WTC11 (cell line): ENCODE results near the gene MIPOL1. TPM values are rescaled to one million over a fixed set of nuclear protein-coding genes. Genes with fewer than 3 reads are reported as not detected.

ENCODE experiments used
- ATAC-seq: fragments of 200-7000 bp; cut with Tn5 transposase; 2 replicates; pipeline ENCODE4 v1.10.0; 2021; ENCODE audit warnings: mild to moderate bottlenecking, moderate library complexity
- CTCF ChIA-PET: fragments of 300-600 bp; sonication (Branson Sonifier 250); formaldehyde crosslinking; loops from one replicate; lab custom pipeline; 2021; ENCODE audit warnings: antibody characterized with exemption; lab: Charles Lee
- POLR2A ChIA-PET: fragments of 350-600 bp; sonication (Branson Sonifier 250); formaldehyde crosslinking; loops from one replicate; lab custom pipeline; 2021; ENCODE audit warnings: antibody characterized with exemption; lab: Charles Lee
- DNase-seq: peaks from one replicate; pipeline ENCODE4 v3.0.0; 2021; ENCODE audit warnings: low spot score
- H3K27ac Mint-ChIP-seq: 2 replicates; pipeline ENCODE4 v1.8.0; 2021; ENCODE audit warnings: mixed read lengths
- H3K27me3 Mint-ChIP-seq: 2 replicates; pipeline ENCODE4 v1.8.0; 2021; ENCODE audit warnings: low read depth, mild to moderate bottlenecking, moderate library complexity, mixed read lengths
- H3K36me3 Mint-ChIP-seq: 2 replicates; pipeline ENCODE4 v1.8.0; 2021; ENCODE audit warnings: mixed read lengths
- H3K4me1 Mint-ChIP-seq: 2 replicates; pipeline ENCODE4 v1.8.0; 2022; ENCODE audit warnings: mixed read lengths
- H3K4me3 Mint-ChIP-seq: 2 replicates; pipeline ENCODE4 v1.8.0; 2021; ENCODE audit warnings: mild to moderate bottlenecking, moderate library complexity, mixed read lengths
- H3K9me3 Mint-ChIP-seq: 2 replicates; pipeline ENCODE4 v1.8.0; 2021; ENCODE audit warnings: mixed read lengths
- GABPB1 ChIP-seq: sonication (generic); formaldehyde crosslinking; IDR thresholded peaks from 2 replicates; pipeline ENCODE4 v1.8.1; 2023; ENCODE audit warnings: mild to moderate bottlenecking, missing genetic modification reagents
- KAT7 ChIP-seq: sonication (generic); formaldehyde crosslinking; IDR thresholded peaks from 2 replicates; pipeline ENCODE4 v1.8.1; 2023; ENCODE audit warnings: missing genetic modification reagents, mild to moderate bottlenecking, borderline replicate concordance
- NFYB ChIP-seq: sonication (generic); formaldehyde crosslinking; conservative IDR thresholded peaks from 2 replicates; pipeline ENCODE4 v1.8.0; 2022; ENCODE audit warnings: low read depth, missing genetic modification reagents
- SMAD3 ChIP-seq: sonication (generic); formaldehyde crosslinking; IDR thresholded peaks from 2 replicates; pipeline ENCODE4 v1.8.0; 2022; ENCODE audit warnings: missing genetic modification reagents, mild to moderate bottlenecking, borderline replicate concordance
- TCF7 ChIP-seq: sonication (generic); formaldehyde crosslinking; IDR thresholded peaks from 2 replicates; pipeline ENCODE4 v1.8.0; 2022; ENCODE audit warnings: mild to moderate bottlenecking, low read depth, missing genetic modification reagents, moderate library complexity
- ZNF121 ChIP-seq: sonication (generic); formaldehyde crosslinking; IDR thresholded peaks from 2 replicates; pipeline ENCODE4 v1.8.0; 2023; ENCODE audit warnings: missing genetic modification reagents
- ZNF396 ChIP-seq: fragments of 250-450 bp; sonication (Bioruptor Pico); IDR thresholded peaks from 2 replicates; pipeline ENCODE4 v1.8.0; 2021; ENCODE audit warnings: mild to moderate bottlenecking, moderate library complexity, borderline replicate concordance
- ZNF423 ChIP-seq: fragments of 250-450 bp; sonication (Bioruptor Pico); IDR thresholded peaks from 2 replicates; pipeline ENCODE4 v2.1.2; 2022; ENCODE audit warnings: mild to moderate bottlenecking, moderate library complexity
- total RNA-seq: library from RNA; stranded (reverse); gene quantifications from 3 replicates; pipeline ENCODE4 v1.2.3, GENCODE V29; 2021
- TF ChIP-seq, protein P1 (sequence below): fragments of 250-450 bp; sonication (Bioruptor Pico); IDR thresholded peaks from 2 replicates; pipeline ENCODE4 v1.9.0; 2021; ENCODE audit warnings: moderate library complexity, mild to moderate bottlenecking, inconsistent platforms, borderline replicate concordance
- TF ChIP-seq, protein P2 (sequence below): sonication (generic); formaldehyde crosslinking; IDR thresholded peaks from 2 replicates; pipeline ENCODE4 v1.8.0; 2022; ENCODE audit warnings: mild to moderate bottlenecking, missing genetic modification reagents
- TF ChIP-seq, protein P3 (sequence below): sonication (generic); formaldehyde crosslinking; IDR thresholded peaks from 2 replicates; pipeline ENCODE4 v1.8.1; 2022; ENCODE audit warnings: mild to moderate bottlenecking, moderate library complexity, missing genetic modification reagents
- TF ChIP-seq, protein P4 (sequence below): sonication (generic); formaldehyde crosslinking; IDR thresholded peaks from 2 replicates; pipeline ENCODE4 v1.8.1; 2023; ENCODE audit warnings: mild to moderate bottlenecking, missing genetic modification reagents
- TF ChIP-seq, protein P5 (sequence below): sonication (generic); formaldehyde crosslinking; IDR thresholded peaks from 2 replicates; pipeline ENCODE4 v1.8.1; 2023; ENCODE audit warnings: mild to moderate bottlenecking, moderate library complexity, missing genetic modification reagents
- TF ChIP-seq, protein P6 (sequence below): sonication (generic); formaldehyde crosslinking; IDR thresholded peaks from 2 replicates; pipeline ENCODE4 v1.8.1; 2023; ENCODE audit warnings: mild to moderate bottlenecking, missing genetic modification reagents, moderate library complexity
- TF ChIP-seq, protein P7 (sequence below): sonication (generic); formaldehyde crosslinking; conservative IDR thresholded peaks from 2 replicates; pipeline ENCODE4 v1.8.1; 2023; ENCODE audit warnings: mild to moderate bottlenecking, low read depth, missing genetic modification reagents, moderate library complexity
- TF ChIP-seq, protein P8 (sequence below): sonication (generic); formaldehyde crosslinking; IDR thresholded peaks from 2 replicates; pipeline ENCODE4 v1.8.1; 2022; ENCODE audit warnings: missing genetic modification reagents, borderline replicate concordance
- TF ChIP-seq, protein P9 (sequence below): fragments of 250-450 bp; sonication (Bioruptor Pico); conservative IDR thresholded peaks from 2 replicates; pipeline ENCODE4 v1.9.0; 2021; ENCODE audit warnings: mild to moderate bottlenecking
- TF ChIP-seq, protein P10 (sequence below): sonication (generic); formaldehyde crosslinking; IDR thresholded peaks from 2 replicates; pipeline ENCODE4 v1.8.1; 2022; ENCODE audit warnings: low read depth, missing genetic modification reagents, borderline replicate concordance

MIPOL1 gene
- total RNA-seq, 1 experiment from 2014 or later, result 13.1 TPM

DNA sequence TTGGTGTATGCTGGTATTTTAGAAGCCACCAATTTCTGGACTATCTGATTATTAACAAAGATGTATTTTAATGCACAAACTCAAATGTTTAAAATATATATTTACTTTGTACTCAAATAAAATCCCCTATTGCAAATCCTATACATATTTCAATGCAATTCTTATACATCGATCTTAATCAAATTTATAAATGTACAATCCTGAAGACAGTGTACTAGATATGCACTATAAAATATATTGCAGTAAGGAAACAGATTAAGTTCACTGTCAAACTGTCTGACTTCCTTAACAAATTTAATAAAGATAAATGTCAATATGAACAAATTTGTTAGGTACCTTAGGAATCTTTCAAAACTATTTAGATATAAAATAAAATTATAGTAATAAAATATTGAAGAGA lies 353.4 kb downstream of the MIPOL1 start (continued):
- TF ChIP-seq, protein P1, sequence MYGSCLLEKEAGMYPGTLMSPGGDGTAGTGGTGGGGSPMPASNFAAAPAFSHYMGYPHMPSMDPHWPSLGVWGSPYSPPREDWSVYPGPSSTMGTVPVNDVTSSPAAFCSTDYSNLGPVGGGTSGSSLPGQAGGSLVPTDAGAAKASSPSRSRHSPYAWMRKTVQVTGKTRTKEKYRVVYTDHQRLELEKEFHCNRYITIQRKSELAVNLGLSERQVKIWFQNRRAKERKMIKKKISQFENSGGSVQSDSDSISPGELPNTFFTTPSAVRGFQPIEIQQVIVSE (CRISPR knock-in tag), result no peak
- no peak for TF ChIP-seq ZNF121 (CRISPR knock-in tag)
- TF ChIP-seq, protein P2, sequence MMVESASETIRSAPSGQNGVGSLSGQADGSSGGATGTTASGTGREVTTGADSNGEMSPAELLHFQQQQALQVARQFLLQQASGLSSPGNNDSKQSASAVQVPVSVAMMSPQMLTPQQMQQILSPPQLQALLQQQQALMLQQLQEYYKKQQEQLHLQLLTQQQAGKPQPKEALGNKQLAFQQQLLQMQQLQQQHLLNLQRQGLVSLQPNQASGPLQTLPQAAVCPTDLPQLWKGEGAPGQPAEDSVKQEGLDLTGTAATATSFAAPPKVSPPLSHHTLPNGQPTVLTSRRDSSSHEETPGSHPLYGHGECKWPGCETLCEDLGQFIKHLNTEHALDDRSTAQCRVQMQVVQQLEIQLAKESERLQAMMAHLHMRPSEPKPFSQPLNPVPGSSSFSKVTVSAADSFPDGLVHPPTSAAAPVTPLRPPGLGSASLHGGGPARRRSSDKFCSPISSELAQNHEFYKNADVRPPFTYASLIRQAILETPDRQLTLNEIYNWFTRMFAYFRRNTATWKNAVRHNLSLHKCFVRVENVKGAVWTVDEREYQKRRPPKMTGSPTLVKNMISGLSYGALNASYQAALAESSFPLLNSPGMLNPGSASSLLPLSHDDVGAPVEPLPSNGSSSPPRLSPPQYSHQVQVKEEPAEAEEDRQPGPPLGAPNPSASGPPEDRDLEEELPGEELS (CRISPR knock-in tag), result no peak
- TF ChIP-seq, protein P3, sequence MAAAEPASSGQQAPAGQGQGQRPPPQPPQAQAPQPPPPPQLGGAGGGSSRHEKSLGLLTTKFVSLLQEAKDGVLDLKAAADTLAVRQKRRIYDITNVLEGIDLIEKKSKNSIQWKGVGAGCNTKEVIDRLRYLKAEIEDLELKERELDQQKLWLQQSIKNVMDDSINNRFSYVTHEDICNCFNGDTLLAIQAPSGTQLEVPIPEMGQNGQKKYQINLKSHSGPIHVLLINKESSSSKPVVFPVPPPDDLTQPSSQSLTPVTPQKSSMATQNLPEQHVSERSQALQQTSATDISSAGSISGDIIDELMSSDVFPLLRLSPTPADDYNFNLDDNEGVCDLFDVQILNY (CRISPR knock-in tag), result no peak
- TF ChIP-seq, protein P4, sequence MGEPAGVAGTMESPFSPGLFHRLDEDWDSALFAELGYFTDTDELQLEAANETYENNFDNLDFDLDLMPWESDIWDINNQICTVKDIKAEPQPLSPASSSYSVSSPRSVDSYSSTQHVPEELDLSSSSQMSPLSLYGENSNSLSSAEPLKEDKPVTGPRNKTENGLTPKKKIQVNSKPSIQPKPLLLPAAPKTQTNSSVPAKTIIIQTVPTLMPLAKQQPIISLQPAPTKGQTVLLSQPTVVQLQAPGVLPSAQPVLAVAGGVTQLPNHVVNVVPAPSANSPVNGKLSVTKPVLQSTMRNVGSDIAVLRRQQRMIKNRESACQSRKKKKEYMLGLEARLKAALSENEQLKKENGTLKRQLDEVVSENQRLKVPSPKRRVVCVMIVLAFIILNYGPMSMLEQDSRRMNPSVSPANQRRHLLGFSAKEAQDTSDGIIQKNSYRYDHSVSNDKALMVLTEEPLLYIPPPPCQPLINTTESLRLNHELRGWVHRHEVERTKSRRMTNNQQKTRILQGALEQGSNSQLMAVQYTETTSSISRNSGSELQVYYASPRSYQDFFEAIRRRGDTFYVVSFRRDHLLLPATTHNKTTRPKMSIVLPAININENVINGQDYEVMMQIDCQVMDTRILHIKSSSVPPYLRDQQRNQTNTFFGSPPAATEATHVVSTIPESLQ (CRISPR knock-in tag), result no peak
- TF ChIP-seq, protein P5, sequence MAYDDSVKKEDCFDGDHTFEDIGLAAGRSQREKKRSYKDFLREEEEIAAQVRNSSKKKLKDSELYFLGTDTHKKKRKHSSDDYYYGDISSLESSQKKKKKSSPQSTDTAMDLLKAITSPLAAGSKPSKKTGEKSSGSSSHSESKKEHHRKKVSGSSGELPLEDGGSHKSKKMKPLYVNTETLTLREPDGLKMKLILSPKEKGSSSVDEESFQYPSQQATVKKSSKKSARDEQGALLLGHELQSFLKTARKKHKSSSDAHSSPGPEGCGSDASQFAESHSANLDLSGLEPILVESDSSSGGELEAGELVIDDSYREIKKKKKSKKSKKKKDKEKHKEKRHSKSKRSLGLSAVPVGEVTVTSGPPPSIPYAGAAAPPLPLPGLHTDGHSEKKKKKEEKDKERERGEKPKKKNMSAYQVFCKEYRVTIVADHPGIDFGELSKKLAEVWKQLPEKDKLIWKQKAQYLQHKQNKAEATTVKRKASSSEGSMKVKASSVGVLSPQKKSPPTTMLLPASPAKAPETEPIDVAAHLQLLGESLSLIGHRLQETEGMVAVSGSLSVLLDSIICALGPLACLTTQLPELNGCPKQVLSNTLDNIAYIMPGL, result no peak
- TF ChIP-seq, protein P6, sequence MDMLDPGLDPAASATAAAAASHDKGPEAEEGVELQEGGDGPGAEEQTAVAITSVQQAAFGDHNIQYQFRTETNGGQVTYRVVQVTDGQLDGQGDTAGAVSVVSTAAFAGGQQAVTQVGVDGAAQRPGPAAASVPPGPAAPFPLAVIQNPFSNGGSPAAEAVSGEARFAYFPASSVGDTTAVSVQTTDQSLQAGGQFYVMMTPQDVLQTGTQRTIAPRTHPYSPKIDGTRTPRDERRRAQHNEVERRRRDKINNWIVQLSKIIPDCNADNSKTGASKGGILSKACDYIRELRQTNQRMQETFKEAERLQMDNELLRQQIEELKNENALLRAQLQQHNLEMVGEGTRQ (CRISPR knock-in tag), result no peak
- no peak for TF ChIP-seq ZNF423 (CRISPR knock-in tag)
- TF ChIP-seq TCF7 (CRISPR knock-in tag), result no peak

DNA sequence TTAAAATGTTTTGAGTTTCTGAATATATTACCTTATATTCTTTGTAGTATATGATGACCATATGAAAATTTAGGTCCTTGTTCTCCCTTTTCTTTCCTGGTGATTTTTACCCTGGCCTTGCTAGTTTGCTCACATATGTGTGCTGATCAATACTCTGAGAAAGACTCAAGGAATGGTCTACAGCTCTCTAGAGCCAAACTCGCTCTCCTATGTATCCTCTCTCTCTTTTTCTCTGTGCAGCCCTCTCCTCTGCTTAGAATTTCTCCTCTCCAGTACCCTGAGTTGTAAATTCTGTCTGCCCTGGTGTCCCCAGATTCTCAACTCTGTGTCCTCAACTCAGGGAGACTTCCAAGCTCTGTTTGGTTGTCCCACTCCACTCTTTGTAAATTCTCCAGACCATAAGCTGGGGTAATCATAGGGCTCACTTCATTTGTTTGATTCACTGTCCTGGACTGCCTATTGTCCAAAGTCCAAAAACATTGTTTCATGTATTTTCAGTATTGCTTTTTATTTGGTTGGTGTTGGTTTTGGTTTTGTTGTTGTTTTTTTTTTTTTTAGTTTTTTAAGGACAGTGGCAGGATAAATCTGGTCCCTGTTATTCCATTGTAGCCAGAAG lies 356.3 kb downstream of the MIPOL1 start:
- H3K27ac Mint-ChIP-seq, result no peak overlapping the region
- peaks cover 18% of the 10 kb centered on the region for H3K36me3 Mint-ChIP-seq
- DNase-seq, result no peak
- POLR2A ChIA-PET, result no interaction called here
- ATAC-seq, result no peak
- H3K4me3 Mint-ChIP-seq, result no peak overlapping the region
- no peaks in the 10 kb centered on the region; the same call in 1 of the 2 replicates for H3K27me3 Mint-ChIP-seq
- no peaks in the 10 kb centered on the region for H3K4me1 Mint-ChIP-seq
- CTCF ChIA-PET, result no interaction called here
- H3K9me3 Mint-ChIP-seq, result peaks cover 36% of the 10 kb centered on the region
- TF ChIP-seq, protein P7, sequence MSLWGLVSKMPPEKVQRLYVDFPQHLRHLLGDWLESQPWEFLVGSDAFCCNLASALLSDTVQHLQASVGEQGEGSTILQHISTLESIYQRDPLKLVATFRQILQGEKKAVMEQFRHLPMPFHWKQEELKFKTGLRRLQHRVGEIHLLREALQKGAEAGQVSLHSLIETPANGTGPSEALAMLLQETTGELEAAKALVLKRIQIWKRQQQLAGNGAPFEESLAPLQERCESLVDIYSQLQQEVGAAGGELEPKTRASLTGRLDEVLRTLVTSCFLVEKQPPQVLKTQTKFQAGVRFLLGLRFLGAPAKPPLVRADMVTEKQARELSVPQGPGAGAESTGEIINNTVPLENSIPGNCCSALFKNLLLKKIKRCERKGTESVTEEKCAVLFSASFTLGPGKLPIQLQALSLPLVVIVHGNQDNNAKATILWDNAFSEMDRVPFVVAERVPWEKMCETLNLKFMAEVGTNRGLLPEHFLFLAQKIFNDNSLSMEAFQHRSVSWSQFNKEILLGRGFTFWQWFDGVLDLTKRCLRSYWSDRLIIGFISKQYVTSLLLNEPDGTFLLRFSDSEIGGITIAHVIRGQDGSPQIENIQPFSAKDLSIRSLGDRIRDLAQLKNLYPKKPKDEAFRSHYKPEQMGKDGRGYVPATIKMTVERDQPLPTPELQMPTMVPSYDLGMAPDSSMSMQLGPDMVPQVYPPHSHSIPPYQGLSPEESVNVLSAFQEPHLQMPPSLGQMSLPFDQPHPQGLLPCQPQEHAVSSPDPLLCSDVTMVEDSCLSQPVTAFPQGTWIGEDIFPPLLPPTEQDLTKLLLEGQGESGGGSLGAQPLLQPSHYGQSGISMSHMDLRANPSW (CRISPR knock-in tag), result no peak
- TF ChIP-seq KAT7 (CRISPR knock-in tag) (no peak), NFYB (no peak), GABPB1 (no peak), SMAD3 (no peak), ZNF396 (CRISPR knock-in tag) (no peak)
- TF ChIP-seq, protein P8, sequence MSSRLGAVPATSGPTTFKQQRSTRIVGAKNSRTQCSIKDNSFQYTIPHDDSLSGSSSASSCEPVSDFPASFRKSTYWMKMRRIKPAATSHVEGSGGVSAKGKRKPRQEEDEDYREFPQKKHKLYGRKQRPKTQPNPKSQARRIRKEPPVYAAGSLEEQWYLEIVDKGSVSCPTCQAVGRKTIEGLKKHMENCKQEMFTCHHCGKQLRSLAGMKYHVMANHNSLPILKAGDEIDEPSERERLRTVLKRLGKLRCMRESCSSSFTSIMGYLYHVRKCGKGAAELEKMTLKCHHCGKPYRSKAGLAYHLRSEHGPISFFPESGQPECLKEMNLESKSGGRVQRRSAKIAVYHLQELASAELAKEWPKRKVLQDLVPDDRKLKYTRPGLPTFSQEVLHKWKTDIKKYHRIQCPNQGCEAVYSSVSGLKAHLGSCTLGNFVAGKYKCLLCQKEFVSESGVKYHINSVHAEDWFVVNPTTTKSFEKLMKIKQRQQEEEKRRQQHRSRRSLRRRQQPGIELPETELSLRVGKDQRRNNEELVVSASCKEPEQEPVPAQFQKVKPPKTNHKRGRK, result no peak
- TF ChIP-seq, protein P9, sequence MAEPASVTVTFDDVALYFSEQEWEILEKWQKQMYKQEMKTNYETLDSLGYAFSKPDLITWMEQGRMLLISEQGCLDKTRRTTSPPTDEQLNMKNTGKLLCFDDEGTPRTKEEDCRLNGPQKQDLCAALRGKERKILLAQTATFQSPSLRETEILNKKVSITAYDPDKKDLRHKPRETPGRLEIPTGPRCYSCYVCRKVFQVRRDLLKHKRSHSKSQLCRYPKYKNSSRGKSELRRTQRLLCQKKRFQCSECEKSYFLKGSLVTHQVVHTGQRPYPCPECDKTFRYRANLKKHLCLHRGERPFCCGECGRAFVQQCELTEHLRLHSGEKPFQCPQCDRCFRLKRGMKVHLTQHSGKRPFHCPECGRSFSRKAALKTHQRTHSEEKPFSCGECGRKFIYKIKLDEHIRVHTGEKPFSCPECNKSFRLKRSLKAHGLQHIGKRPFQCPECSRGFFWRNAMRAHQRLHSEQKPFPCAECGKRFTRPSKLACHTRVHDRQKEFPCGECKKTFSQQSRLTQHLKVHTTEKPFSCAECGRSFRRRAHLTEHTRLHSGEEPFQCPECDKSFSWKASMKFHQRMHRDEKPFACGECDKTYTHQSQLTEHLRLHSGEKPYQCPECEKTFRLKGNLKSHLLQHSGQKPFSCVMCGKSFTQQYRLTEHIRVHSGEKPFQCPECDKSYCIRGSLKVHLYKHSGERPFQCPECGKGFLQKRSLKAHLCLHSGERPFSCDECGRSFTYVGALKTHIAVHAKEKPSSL (CRISPR knock-in tag), result no peak
- TF ChIP-seq, protein P10, sequence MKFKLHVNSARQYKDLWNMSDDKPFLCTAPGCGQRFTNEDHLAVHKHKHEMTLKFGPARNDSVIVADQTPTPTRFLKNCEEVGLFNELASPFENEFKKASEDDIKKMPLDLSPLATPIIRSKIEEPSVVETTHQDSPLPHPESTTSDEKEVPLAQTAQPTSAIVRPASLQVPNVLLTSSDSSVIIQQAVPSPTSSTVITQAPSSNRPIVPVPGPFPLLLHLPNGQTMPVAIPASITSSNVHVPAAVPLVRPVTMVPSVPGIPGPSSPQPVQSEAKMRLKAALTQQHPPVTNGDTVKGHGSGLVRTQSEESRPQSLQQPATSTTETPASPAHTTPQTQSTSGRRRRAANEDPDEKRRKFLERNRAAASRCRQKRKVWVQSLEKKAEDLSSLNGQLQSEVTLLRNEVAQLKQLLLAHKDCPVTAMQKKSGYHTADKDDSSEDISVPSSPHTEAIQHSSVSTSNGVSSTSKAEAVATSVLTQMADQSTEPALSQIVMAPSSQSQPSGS (CRISPR knock-in tag), result no peak
